Midbrain (tissue), 1 donor: ENCODE measurements around the gene TNS3.
"Not testable (repeated sequence)": the region's sequence is repeated elsewhere in the genome, so short reads cannot be mapped to it uniquely, and the experiment has no call there.

ENCODE experiments used
- DNase-seq: peaks from one replicate; lab custom pipeline; 2025; lab: John Stamatoyannopoulos, UW

The TNS3 gene

GRCh38 chr7:47561715-47562446 is 20.0 kb downstream of the TNS3 start:
- DNase-seq = no peak

DNA sequence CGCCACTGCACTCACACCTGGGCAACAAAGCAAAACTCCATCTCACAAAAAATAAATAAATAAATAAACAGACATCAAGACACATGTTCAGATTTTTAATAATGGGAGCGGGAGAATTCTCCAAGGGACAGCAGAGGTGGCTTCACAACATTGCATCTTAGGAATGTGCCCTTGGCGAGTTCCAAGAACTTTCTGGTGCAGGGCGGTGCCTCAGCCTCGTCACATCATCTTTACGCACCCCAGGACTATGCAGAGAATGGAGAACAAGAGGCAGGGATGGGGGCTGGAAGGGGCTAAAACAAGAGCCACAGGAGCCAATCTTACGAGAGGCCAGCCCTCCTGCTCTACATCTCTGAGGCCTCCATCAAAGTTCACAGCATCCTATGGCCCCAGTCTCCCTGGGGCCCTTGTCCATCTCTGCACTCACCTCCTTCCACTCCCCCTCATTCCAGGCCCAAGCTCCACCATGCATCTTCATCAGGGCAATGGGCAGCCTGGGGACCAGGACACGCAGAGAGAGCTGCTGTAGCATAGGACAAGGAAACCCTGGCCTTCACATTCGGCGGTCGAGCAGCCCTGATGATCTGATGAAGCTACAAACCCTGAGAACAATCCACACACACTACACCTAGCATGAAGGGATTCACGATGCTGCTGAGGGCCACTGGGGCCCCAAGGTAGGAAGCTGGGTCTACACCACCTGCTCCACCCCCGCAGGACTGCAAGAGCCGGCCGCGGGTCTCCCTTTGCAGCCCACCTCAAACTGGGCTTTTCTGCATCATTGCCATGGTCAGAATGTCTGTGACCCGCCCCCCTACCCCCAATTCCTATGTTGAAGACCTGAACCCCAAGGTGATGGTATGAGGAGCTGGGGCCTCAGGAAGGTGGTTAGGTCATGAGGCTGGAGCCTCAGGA is 22.3 kb downstream of the TNS3 start:
- DNase-seq = no peak

DNA sequence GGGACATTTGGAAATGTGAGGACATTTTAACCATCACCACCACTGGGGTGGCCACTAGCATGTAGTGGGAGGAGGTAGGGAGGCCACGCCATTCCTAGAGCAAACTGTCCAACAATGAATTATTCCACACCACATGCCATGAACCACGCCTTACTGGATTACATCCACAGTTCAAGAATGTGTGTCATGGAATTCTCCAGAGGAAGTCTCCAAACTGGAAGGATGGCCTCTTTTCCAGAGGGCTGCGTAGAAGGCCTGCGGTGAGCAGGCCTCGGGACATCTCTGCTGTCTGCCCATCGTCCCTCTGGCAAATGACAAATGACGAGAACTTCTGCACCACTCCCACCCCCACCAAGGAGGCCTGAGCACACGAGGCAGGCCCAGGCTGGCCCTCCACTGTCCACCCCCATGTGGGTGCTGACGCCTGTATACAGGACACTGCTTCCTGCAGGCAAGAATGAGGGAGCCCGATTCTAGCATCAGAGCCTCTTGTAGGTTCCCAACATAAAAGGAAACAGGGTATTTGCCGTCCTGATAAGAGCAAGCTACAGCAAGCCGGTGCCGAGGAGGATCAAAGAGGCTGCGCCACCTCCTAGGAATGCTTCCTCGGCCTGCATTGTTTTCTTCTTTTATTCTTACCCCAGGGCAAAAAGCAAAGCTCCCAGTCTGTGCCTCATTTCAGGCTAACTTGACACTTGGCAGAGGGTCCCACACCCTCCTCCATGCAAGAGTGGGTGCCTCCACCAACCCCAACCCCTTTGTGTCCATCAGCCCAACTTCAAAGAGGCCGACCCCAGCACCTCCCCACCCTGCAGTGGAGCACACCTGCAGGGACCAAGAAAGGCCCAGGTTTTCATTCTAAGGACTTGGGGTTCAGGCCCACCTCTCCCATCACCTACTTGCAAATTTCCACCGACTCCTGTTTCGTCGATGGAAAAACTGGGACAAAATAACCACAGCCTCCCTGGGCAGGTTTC is 23.9 kb downstream of the TNS3 start:
- no peak for DNase-seq

DNA sequence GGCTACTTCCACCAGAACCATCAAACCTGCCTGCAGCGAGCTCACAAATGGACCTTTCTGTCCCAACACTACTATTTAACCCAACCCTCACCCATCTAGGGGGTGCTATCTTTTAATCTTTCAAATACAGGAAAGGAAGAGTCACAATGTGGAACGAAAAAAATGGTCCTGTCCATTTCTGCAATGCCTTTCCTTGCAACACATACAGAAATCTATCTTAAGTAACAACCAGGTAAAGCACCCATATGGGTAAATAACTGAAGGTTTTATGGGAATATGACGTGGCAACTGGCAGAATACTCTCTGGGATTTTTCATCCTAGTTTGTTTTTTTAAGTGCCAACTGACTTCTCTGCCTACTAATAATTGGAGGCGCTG is 24.6 kb downstream of the TNS3 start:
- no peak for DNase-seq

DNA sequence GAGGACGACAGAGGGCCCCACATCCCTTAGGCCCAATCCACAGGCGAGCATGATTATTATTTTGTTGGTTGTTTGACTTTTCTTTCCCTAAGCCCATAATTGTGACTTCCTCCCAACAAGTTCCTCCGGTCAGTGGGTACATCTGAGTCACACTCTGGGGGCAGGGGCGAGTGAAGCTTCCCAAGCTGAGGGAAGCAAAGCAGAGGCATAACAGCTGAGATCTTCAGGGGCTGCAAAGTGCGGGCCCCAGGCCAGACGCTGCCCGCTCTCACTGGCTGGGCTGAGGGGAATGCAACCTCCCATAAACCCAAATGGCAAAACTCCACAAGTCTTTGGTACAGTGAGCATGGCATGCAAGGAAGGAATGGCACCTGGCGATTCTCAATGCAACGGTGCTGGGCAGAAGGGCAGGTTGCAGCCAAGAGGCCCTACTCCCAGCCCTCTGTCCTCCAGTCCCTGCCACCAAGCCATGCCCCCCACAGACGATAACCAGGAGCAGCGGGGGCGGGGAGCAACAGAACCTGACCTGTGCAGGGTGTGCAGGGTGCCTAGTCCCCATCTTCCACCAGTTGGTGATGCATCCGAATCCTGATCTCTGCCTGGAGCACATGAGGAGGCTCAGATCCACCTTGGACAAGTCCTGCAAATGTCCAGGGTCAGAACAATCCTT is 25.3 kb downstream of the TNS3 start:
- no peak for DNase-seq

DNA sequence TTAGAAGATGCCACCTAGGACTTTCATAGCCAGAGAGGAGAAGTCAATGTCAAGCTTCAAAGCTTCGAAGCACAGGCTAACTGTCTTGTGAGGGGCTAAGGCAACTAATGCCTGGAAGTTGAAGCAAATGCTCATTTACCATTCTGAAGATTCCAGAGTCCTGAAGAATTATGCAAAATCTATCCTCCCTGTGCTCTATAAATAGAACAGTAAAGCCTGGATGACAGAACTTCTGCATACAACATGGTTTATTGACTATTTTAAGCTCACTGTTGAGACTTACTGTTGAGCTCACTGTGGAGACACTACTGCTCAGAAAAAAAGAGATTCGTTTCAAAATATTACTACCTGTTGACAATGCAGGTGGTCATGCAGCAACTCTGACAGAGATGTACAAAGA is 28.6 kb downstream of the TNS3 start:
- DNase-seq = no peak

DNA sequence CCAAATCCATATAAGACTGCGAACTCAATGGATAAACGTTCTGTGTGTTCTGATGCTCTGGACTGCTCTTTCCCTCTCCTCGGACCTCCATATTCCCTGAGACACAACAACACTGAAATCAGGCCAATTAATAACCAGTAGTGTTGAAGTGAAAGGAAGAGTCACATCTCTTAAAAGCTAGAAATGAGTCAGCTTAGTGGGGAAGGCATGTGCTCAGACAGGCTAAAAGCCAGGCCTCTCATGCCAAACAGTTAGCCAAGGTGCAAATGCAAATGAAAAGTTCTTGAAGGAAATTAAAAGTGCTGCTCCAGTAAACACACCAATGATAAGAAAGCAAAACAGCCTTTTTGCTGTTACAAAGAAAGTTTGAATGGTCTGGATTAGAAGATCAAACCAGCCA is 29.3 kb downstream of the TNS3 start:
- no peak for DNase-seq

GRCh38 chr7:47551668-47552440 is 30.1 kb downstream of the TNS3 start:
- no peak for DNase-seq

DNA sequence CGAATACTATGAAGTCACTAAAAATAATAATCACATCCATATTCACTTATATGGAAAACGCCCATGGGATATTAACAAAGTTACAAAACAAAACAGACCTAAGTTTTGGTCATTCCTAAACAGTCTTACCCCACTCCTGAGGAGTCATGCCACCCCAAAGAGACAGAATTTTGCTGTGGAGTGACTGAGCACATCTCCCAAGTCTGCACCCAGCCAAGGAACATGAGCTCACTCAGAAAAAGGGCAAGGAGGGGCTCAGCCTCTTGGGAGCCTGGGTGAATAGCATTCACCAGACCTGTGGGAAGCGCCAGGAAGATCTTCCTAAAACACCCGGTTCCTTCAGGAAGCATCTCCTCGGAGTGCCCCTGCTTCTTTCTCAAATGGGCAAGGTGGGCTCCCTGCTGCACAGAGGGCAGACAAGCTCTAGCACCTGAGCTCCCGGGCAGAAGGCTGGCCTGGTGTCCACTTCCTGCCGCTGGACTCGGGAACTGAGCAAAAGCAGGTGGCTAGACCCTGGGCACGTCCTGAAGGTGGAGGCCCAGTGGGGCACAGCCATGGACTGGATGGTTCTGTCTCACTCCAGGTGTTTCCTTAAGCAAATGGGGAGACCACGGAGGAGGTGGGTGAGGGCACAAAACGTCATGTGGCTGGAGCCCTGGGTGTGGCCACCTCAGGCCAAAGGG is 31.0 kb downstream of the TNS3 start:
- DNase-seq = no peak

- no peak for DNase-seq
These were observed 32.0 kb downstream of the TNS3 start for GRCh38 chr7:47549916-47550315.

- DNase-seq = no peak
These were observed 32.5 kb downstream of the TNS3 start for GRCh38 chr7:47549397-47549796.

- DNase-seq = no peak
These were observed 33.4 kb downstream of the TNS3 start for GRCh38 chr7:47548546-47548945.

DNA sequence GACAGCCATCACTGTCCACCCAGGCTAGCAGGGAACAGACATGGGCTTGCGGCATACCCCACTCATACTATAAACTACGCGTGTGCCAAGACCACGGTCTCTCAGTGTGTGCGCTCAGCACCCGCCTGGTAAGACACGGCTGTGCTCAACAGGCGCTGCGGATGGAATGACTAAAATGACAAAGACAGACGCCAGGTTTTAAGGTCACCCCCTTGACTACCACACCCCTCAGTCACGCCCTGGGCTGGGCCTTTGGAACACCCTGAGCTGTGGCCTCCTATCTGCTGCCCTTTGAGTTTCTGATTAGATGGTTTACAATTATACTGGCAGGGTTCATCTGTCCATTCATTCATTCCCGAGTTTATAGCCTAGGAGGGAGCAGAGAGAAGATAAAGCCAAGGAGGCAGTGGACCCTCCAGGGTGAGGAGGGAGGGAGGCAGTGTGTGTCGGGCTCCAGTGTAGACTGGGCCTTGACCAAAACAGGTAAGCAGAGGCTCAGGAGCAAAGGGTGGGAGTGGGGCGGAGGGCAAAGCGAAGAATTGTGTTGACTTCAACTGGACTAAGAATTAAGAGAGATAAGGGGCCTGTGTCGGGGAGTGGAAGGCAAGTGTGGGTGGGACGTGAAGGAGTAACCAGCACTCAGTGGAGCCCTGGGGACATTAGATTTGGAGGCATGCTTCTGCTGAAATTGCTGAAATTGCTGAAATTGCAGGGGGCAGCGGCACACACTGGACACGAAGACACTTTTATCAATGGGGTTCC is 35.0 kb downstream of the TNS3 start:
- DNase-seq = no peak

DNA sequence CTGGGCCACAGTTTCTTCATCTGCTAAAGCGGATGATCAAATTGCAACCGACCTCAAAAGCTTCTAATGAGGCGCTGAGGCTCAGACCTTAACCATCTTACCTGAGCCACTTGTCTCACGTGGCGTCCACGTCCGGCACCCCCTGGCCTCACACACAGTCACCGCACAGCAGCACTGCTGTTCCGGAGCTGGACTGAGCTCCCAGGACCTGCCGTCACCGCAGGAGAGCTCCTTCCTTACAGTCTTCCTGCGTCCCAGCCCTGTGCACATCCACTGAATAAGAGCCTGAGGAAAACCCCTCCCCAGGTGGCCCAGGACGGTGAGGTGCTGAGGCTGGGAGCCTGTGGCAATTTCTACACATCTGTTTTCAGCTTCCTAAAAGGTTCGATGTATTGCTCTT is 35.7 kb downstream of the TNS3 start:
- DNase-seq = no peak

GRCh38 chr7:47544416-47544815 is 37.5 kb downstream of the TNS3 start:
- no peak for DNase-seq

- no peak for DNase-seq
These were observed 38.2 kb downstream of the TNS3 start for GRCh38 chr7:47543714-47544113.

- no peak for DNase-seq
These were observed 38.9 kb downstream of the TNS3 start for GRCh38 chr7:47543056-47543455.

GRCh38 chr7:47542051-47542450 is 39.9 kb downstream of the TNS3 start:
- no peak for DNase-seq

DNA sequence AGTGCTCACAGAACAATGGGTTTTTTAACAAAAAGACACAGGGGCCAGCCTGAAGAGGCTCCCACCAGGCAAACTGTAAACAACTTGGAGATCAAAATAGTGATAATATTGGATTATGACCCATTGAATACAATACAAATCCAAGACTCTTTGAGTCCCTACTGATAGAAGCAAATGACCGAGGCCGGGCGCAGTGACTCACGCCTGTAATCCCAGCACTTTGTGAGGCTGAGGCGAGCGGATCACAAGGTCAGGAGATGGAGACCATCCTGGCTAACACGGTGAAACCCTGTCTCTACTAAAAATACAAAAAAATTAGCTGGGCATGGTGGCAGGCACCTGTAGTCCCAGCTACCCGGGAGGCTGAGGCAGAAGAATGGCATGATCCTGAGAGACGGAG is 40.4 kb downstream of the TNS3 start:
- DNase-seq = not testable (repeated sequence)
